HEK293T (cell line): ENCODE data around the gene NHLH1.

Experiments
- CTCF ChIA-PET: fragments of 350-600 bp; formaldehyde crosslinking; extraction: SDS; loops from one replicate; lab custom pipeline; 2021; ENCODE audit warnings: antibody characterized with exemption, inconsistent platforms; lab: Yijun Ruan, JAX
- POLR2A ChIA-PET: fragments of 350-600 bp; formaldehyde crosslinking; extraction: SDS; loops from one replicate; lab custom pipeline; 2020; ENCODE audit warnings: antibody characterized with exemption, inconsistent platforms; lab: Yijun Ruan, JAX
- DNase-seq: peaks from one replicate; pipeline ENCODE4 v3.0.0; 2012; ENCODE audit warnings: mixed read lengths; ENCODE audit errors: extremely low spot score
- ARNT ChIP-seq: fragments of 450-650 bp; IDR thresholded peaks from 2 replicates; pipeline ENCODE4 v1.6.1; 2017; ENCODE audit warnings: mild to moderate bottlenecking
- BHLHE40 ChIP-seq: fragments of 450-650 bp; IDR thresholded peaks from 2 replicates; pipeline ENCODE4 v1.6.1; 2016; ENCODE audit warnings: mild to moderate bottlenecking, moderate library complexity, borderline replicate concordance
- CTBP1 ChIP-seq: fragments of 450-650 bp; IDR thresholded peaks from 2 replicates; pipeline ENCODE4 v1.6.1; 2016; ENCODE audit warnings: borderline replicate concordance
- ELF4 ChIP-seq: fragments of 450-650 bp; IDR thresholded peaks from 2 replicates; pipeline ENCODE4 v1.6.1; 2017; ENCODE audit warnings: antibody characterized with exemption
- FOXA1 ChIP-seq: fragments of 450-650 bp; IDR thresholded peaks from 2 replicates; pipeline ENCODE4 v1.6.1; 2016; ENCODE audit warnings: mild to moderate bottlenecking
- FOXK2 ChIP-seq: fragments of 450-650 bp; IDR thresholded peaks from 2 replicates; pipeline ENCODE4 v1.6.1; 2016; ENCODE audit warnings: mild to moderate bottlenecking
- FOXM1 ChIP-seq: fragments of 450-650 bp; IDR thresholded peaks from 2 replicates; pipeline ENCODE4 v1.6.1; 2017; ENCODE audit warnings: mild to moderate bottlenecking, borderline replicate concordance
- HDGF ChIP-seq: fragments of 450-650 bp; IDR thresholded peaks from 2 replicates; pipeline ENCODE4 v1.6.1; 2017; ENCODE audit warnings: antibody characterized with exemption, borderline replicate concordance
- L3MBTL2 ChIP-seq: fragments of 450-650 bp; conservative IDR thresholded peaks from 2 replicates; pipeline ENCODE4 v1.6.1; 2016; ENCODE audit warnings: mild to moderate bottlenecking
- LEF1 ChIP-seq: fragments of 450-650 bp; IDR thresholded peaks from 2 replicates; pipeline ENCODE4 v1.6.1; 2017; ENCODE audit warnings: mild to moderate bottlenecking, borderline replicate concordance
- NFRKB ChIP-seq: fragments of 450-650 bp; IDR thresholded peaks from 2 replicates; pipeline ENCODE4 v1.6.1; 2016; ENCODE audit warnings: mild to moderate bottlenecking, moderate library complexity
- SP1 ChIP-seq: fragments of 450-650 bp; IDR thresholded peaks from 2 replicates; pipeline ENCODE4 v1.6.1; 2017
- SUZ12 ChIP-seq: fragments of 450-650 bp; IDR thresholded peaks from 2 replicates; pipeline ENCODE4 v1.6.1; 2016; ENCODE audit warnings: mild to moderate bottlenecking
- TARDBP ChIP-seq: fragments of 450-650 bp; IDR thresholded peaks from 2 replicates; pipeline ENCODE4 v1.6.1; 2016
- ZNF384 ChIP-seq: fragments of 450-650 bp; IDR thresholded peaks from 2 replicates; pipeline ENCODE4 v1.6.1; 2016
- TF ChIP-seq, protein P1 (sequence below): fragments of 450-650 bp; IDR thresholded peaks from 2 replicates; pipeline ENCODE4 v1.6.1; 2016

The NHLH1 gene

DNA sequence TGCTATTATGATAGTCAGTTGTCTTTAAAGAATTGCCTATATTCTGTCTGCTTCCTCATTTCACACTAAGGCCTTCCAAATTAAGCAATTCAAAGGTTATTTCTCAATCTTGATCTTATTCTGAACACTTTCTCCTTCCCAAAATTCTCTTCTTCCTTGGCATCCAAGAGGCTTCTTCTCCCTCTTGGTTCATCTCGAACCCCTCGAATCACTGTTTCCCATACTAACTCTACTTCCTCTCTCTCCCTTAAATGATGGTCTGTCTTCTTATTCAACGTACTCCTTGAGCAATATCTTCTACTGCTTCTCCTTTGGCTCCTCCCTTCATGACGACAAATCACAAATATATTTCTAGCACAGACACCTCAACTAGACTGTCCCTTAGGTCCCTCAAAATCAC lies 28.3 kb upstream of the NHLH1 start:
- TF ChIP-seq ARNT = no peak
- no peak for TF ChIP-seq SUZ12
- no peak for TF ChIP-seq LEF1
- no peak for TF ChIP-seq ZNF384
- no peak for TF ChIP-seq HDGF
- no peak for TF ChIP-seq TARDBP
- no peak for TF ChIP-seq CTBP1
- TF ChIP-seq ELF4 = no peak
- TF ChIP-seq SP1 = no peak
- TF ChIP-seq FOXA1 = no peak
- TF ChIP-seq, protein P1, sequence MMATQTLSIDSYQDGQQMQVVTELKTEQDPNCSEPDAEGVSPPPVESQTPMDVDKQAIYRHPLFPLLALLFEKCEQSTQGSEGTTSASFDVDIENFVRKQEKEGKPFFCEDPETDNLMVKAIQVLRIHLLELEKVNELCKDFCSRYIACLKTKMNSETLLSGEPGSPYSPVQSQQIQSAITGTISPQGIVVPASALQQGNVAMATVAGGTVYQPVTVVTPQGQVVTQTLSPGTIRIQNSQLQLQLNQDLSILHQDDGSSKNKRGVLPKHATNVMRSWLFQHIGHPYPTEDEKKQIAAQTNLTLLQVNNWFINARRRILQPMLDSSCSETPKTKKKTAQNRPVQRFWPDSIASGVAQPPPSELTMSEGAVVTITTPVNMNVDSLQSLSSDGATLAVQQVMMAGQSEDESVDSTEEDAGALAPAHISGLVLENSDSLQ = no peak
- TF ChIP-seq NFRKB = no peak
- TF ChIP-seq FOXK2 = no peak
- POLR2A ChIA-PET = no interaction called here
- no peak for DNase-seq
- CTCF ChIA-PET = no interaction called here

DNA sequence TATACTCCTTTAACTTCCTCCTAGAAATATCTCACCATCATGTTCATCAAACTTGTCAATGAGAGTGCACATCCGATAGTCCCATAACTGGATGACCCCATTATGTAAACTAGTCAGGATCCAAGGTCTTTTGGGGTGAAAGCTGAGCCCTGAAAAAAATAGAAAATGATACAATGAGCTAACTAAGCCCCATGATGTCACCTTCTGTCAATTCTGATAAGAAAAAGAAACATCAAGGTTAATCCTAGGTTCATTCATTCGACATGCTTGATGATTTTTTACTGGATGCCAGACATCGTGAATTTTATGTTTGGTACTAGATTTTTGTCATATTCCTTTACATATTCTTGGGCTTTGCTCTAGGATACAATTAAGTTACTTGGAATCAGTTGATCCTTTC lies 26.7 kb upstream of the NHLH1 start:
- CTCF ChIA-PET = no interaction called here
- DNase-seq = no peak
- POLR2A ChIA-PET = no interaction called here
- TF ChIP-seq FOXK2 = no peak
- TF ChIP-seq L3MBTL2 = no peak
- TF ChIP-seq ARNT = no peak
- no peak for TF ChIP-seq FOXA1
- no peak for TF ChIP-seq BHLHE40
- TF ChIP-seq LEF1 = no peak
- no peak for TF ChIP-seq CTBP1
- no peak for TF ChIP-seq ZNF384
- no peak for TF ChIP-seq FOXM1
- no peak for TF ChIP-seq SP1
- TF ChIP-seq ELF4 = no peak
- TF ChIP-seq, protein P1 = no peak
- TF ChIP-seq SUZ12 = no peak
- no peak for TF ChIP-seq TARDBP
- TF ChIP-seq HDGF = no peak

DNA sequence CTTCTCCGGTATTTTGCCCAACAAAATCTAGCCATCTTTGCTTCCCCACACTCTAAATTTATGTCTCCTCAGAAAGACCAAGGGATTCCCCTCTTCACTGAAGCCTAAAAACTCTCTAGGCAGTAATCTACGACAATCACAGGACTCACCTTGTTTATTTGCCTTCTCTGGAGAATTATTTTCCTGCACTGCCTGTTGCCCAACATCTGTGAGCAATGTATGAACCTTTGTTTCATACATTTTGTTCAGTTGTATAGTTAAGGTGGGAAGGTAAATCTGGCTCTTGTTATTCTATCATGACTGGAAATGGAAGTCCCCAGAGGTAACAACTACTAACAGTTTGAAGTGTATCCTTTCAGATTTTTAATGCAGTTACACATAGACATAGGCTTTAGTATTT lies 26.0 kb upstream of the NHLH1 start:
- no peak for TF ChIP-seq CTBP1
- TF ChIP-seq FOXK2 = no peak
- TF ChIP-seq FOXA1 = no peak
- TF ChIP-seq SP1 = no peak
- no peak for TF ChIP-seq ARNT
- no peak for TF ChIP-seq TARDBP
- TF ChIP-seq HDGF = no peak
- TF ChIP-seq FOXM1 = no peak
- TF ChIP-seq L3MBTL2 = no peak
- TF ChIP-seq ELF4 = no peak
- no peak for TF ChIP-seq ZNF384
- TF ChIP-seq LEF1 = no peak
- TF ChIP-seq, protein P1 = no peak
- TF ChIP-seq SUZ12 = no peak
- no peak for TF ChIP-seq BHLHE40
- TF ChIP-seq NFRKB = no peak
- no peak for DNase-seq
- POLR2A ChIA-PET = no interaction called here
- CTCF ChIA-PET = no interaction called here

DNA sequence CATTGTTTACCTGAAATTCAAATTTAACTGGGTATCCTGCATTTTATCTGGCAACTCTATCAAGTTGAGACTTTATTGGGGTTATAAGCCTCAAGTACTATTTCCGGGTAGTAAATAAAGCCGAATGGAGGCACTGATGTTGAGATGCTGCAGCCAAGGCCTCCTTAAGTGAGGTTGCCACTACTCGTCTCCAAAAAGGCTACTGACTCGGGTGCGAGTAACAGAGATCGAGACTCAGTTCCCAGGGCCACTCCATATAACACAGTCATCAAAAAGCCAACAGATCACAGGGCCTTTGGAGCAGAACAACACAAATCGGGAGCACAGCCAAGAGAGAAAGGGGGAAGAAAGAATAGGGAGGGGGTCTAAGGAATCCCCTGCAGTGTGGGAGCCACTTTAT lies 24.3 kb upstream of the NHLH1 start:
- DNase-seq = no peak
- ChIA-PET POLR2A (no interaction called here), CTCF (no interaction called here)
- TF ChIP-seq HDGF (no peak), L3MBTL2 (0 out of 2 replicates have a peak, but pooled peaks have one; percentile 12)

DNA sequence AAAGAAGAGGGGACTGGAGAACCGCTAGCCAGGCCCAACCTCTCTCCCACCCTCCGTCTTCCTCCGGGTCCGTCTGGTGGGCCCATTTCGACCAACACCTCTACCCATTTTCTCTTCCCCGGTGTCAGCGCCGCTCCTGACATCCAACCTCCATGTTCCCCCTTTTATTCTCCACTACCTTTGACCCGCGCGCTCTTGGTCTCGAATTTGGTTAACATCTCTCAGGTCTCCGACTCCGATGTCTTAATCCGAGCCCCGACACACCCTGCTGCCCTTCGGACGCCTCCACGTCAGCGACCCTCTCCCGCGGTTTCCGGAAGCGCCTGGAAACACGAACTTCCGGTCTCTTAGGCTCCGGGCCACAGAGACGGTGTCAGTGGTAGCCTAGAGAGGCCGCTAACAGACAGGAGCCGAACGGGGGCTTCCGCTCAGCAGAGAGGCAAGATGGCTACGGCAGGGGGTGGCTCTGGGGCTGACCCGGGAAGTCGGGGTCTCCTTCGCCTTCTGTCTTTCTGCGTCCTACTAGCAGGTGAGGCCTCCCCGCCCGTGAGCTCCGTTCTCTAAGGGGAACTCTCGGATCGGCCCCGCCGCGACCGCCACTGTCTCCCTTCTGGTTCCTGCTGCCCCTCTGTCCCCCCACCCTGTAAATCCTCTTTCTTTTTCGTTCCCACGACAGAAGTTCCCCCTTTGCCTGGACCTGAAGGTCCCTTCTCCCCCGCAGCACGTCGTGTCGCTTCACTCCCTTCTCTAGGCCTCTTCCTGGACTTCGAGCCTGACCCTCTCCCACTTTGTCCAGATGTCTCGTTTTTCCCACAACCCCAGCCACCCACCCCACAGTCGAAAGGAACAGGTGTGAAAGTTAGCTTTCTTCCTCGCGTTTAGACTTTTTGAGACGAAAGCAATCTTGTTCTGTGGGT lies 23.7 kb upstream of the NHLH1 start, which contains the start of the genes COPA and NCSTN:
Gene COPA (minus strand): TSS at position 298 of the 917 bp plus-strand sequence. CDS start 80 bp downstream, at position 218.
Gene NCSTN (plus strand): TSS at position 431 of the 917 bp plus-strand sequence. CDS start 14 bp downstream, at position 445.
- ChIA-PET POLR2A (no interaction called here), CTCF (interaction anchor here (0.6 kb wide), 1 partner anchor 10 kb away, joined by 4 read pairs; no protein-coding TSS in a partner anchor)
- TF ChIP-seq TARDBP = no peak
- TF ChIP-seq, protein P1 = peak; percentile 82
- no peak for TF ChIP-seq SUZ12
- no peak for TF ChIP-seq CTBP1
- TF ChIP-seq FOXK2 = no peak
- no peak for TF ChIP-seq BHLHE40
- no peak; the same call in 1 of the 2 replicates for TF ChIP-seq FOXM1
- TF ChIP-seq L3MBTL2 = peak; percentile 24; the same call in 1 of the 2 replicates
- no peak for TF ChIP-seq SP1
- peak; percentile 92 for TF ChIP-seq ELF4
- TF ChIP-seq LEF1 = no peak
- no peak for TF ChIP-seq FOXA1
- peak; percentile 82 for TF ChIP-seq NFRKB
- no peak for TF ChIP-seq ZNF384
- no peak for TF ChIP-seq ARNT
- no peak for TF ChIP-seq HDGF
- DNase-seq = peak; percentile 97
